Fibroblast of lung (primary cell): ENCODE data around the gene CBX8. TPM values are rescaled to one million over a fixed set of nuclear protein-coding genes. Genes with fewer than 3 reads are reported as not detected.
"Not testable (repeated sequence)": the region's sequence is repeated elsewhere in the genome, so short reads cannot be mapped to it uniquely, and the experiment has no call there.

Experiments
- DNase-seq, 2 donors: peaks; one replicate each; pipeline versions ENCODE4 v3.0.0 to v3.0.0-alpha.2; 2010; ENCODE audit warnings: low read depth in 2 of 2
- H2AFZ ChIP-seq: 2 replicates; pipeline ENCODE4 v1.5.1; 2012; ENCODE audit warnings: low read length, control low read depth, inconsistent platforms
- H3K27ac ChIP-seq: 2 replicates; pipeline ENCODE4 v1.5.1; 2011; ENCODE audit warnings: low read length, control low read depth; ENCODE audit not compliant: insufficient read depth
- H3K27me3 ChIP-seq: 2 replicates; pipeline ENCODE4 v1.5.1; 2011; ENCODE audit warnings: mild to moderate bottlenecking, low read length; ENCODE audit not compliant: control insufficient read depth, insufficient read depth
- H3K36me3 ChIP-seq: 2 replicates; pipeline ENCODE4 v1.5.1; 2011; ENCODE audit warnings: low read length; ENCODE audit not compliant: control insufficient read depth, insufficient read depth
- H3K4me1 ChIP-seq: 2 replicates; pipeline ENCODE4 v1.5.1; 2011; ENCODE audit warnings: low read length; ENCODE audit not compliant: control insufficient read depth, insufficient read depth; ENCODE audit errors: extremely low read depth
- H3K4me2 ChIP-seq: 2 replicates; pipeline ENCODE4 v1.5.1; 2011; ENCODE audit warnings: low read length, control low read depth; ENCODE audit not compliant: insufficient read depth; ENCODE audit errors: extremely low read depth
- H3K4me3 ChIP-seq, 4 experiments: fragments of 200-600 bp in 1 of 4; sonication (generic) in 1 of 4; replicated peaks in 1 of 4; 2 replicates each; pipeline ENCODE4 v1.5.1; 2011 to 2016; ENCODE audit warnings: low read length in 4 of 4, low read depth in 3 of 4, mild to moderate bottlenecking in 3 of 4, control low read depth in 2 of 4, inconsistent platforms in 1 of 4, mixed read lengths in 1 of 4; ENCODE audit not compliant: insufficient read depth in 1 of 4; ENCODE audit errors: control extremely low read depth in 1 of 4
- H3K79me2 ChIP-seq: 2 replicates; pipeline ENCODE4 v1.5.1; 2012; ENCODE audit warnings: mild to moderate bottlenecking, low read length, inconsistent platforms; ENCODE audit not compliant: control insufficient read depth, insufficient read depth
- H3K9ac ChIP-seq: 2 replicates; pipeline ENCODE4 v1.5.1; 2011; ENCODE audit warnings: mild to moderate bottlenecking, low read length, control low read depth; ENCODE audit not compliant: insufficient read depth
- H3K9me3 ChIP-seq: 2 replicates; pipeline ENCODE4 v1.5.1; 2012; ENCODE audit warnings: low read depth, low read length; ENCODE audit not compliant: control insufficient read depth, insufficient read depth
- H4K20me1 ChIP-seq: 2 replicates; pipeline ENCODE4 v1.5.1; 2011; ENCODE audit warnings: low read length; ENCODE audit not compliant: control insufficient read depth, insufficient read depth; ENCODE audit errors: extremely low read depth
- EZH2 ChIP-seq: IDR thresholded peaks from 2 replicates; pipeline ENCODE4 v1.5.1; 2012; ENCODE audit warnings: low read length, control low read depth, mild to moderate bottlenecking; ENCODE audit errors: missing control alignments
- polyA plus RNA-seq, 2 donors: library from polyadenylated mRNA; depleted of rRNA in 1 of 2; stranded (reverse) in 1 of 2; unstranded in 1 of 2; fragments of >200 nt; gene quantifications; 2 replicates each; pipeline ENCODE4 v1.2.1, GENCODE V29; 2011 to 2012; ENCODE audit warnings: missing spikeins in 1 of 2
- total RNA-seq: library from RNA; depleted of rRNA; stranded (reverse); fragments of >200 nt; gene quantifications from 2 replicates; pipeline ENCODE4 v1.2.1, GENCODE V29; 2014
- TF ChIP-seq, protein P1 (sequence below), 2 donors: IDR thresholded peaks in 1 of 2; conservative IDR thresholded peaks in 1 of 2; 1 replicate in 1 of 2; 2 replicates in 1 of 2; pipeline ENCODE4 v1.5.1; 2011 to 2012; ENCODE audit warnings: low read length in 2 of 2, control low read depth in 1 of 2, inconsistent platforms in 1 of 2, low read depth in 1 of 2, mild to moderate bottlenecking in 1 of 2

CBX8 gene
- total and polyA plus RNA-seq, 2 donors (not counting 1 experiment from before 2014, with no cell fraction given) = 0.19 to 4.0 TPM

DNA sequence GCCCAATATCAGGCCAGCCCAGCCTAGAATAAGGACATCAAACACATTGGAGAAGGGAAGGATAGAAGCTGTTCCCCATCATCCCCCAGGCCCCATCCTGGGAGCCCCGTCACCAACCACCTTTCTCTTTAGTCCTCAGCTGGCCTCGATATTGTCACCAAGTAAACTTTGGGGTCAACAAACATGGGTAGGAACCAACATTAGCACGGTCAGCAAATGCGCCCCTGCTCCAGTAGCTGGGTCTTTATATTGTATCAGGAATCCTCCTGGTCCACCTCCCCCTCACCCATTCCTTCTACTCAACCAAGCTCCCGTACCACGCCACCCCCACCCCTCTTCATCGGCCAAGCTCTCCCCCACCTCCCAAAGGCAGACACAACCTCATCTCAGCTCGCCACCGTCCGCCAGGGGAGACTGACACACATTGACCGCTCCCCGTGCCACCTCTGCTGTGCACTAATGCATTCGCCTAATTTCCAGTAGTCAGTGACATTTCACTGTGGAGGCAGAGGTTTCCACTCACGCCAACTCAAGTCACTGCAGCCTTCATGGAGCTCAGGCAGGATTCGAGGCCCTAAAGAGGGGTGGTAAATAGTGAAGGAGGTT is 39.6 kb downstream of the CBX8 start:
- no peak for TF ChIP-seq EZH2
- TF ChIP-seq, protein P1, sequence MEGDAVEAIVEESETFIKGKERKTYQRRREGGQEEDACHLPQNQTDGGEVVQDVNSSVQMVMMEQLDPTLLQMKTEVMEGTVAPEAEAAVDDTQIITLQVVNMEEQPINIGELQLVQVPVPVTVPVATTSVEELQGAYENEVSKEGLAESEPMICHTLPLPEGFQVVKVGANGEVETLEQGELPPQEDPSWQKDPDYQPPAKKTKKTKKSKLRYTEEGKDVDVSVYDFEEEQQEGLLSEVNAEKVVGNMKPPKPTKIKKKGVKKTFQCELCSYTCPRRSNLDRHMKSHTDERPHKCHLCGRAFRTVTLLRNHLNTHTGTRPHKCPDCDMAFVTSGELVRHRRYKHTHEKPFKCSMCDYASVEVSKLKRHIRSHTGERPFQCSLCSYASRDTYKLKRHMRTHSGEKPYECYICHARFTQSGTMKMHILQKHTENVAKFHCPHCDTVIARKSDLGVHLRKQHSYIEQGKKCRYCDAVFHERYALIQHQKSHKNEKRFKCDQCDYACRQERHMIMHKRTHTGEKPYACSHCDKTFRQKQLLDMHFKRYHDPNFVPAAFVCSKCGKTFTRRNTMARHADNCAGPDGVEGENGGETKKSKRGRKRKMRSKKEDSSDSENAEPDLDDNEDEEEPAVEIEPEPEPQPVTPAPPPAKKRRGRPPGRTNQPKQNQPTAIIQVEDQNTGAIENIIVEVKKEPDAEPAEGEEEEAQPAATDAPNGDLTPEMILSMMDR (conservative IDR thresholded peaks at IDR 0.05 in 1 of 2, IDR thresholded peaks at IDR 0.05 in 1 of 2; ENCODE audit: low read depth in 1 of 2, low read length in 2 of 2) = no peak
- Histone ChIP-seq H2AFZ (no peak overlapping the region), H3K9ac (no peak overlapping the region), H3K4me2 (no peak overlapping the region), H3K4me3 (no peak overlapping the region), H3K4me1 (no peaks in the 10 kb centered on the region), H3K27me3 (peaks cover 2% of the 10 kb centered on the region), H3K36me3 (no peaks in the 10 kb centered on the region), H4K20me1 (no peaks in the 10 kb centered on the region), H3K9me3 (no peaks in the 10 kb centered on the region), H3K27ac (no peak overlapping the region), H3K79me2 (no peaks in the 10 kb centered on the region)
- DNase-seq = no peak

DNA sequence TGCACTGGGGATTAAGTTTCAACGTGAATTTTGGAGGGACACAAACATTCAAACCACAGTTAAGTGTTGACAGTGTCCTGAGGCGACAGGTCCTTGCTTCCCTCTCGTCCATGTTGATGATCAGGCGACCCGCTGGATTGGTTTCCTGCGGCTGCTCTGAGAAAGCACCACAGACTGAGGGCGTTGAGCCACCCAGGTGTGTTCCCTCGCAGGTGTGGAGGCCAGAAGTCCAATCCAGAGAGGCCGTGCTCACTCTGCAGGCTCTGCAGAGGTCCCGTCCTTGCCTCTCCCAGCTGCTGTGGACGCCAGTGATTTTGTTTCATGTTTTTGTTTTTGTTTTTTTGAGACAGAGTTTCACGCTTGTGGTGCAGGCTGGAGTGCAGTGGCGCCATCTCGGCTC is 41.3 kb downstream of the CBX8 start:
- H3K27ac ChIP-seq = no peak overlapping the region
- no peak overlapping the region for H2AFZ ChIP-seq
- TF ChIP-seq, protein P1 (conservative IDR thresholded peaks at IDR 0.05 in 1 of 2, IDR thresholded peaks at IDR 0.05 in 1 of 2; ENCODE audit: low read depth in 1 of 2, low read length in 2 of 2) = no peak
- no peak for TF ChIP-seq EZH2
- H3K4me3 ChIP-seq = no peak overlapping the region
- H3K9me3 ChIP-seq = no peaks in the 10 kb centered on the region
- no peak overlapping the region for H3K4me2 ChIP-seq
- no peak overlapping the region for H3K9ac ChIP-seq
- no peaks in the 10 kb centered on the region for H4K20me1 ChIP-seq
- no peaks in the 10 kb centered on the region for H3K4me1 ChIP-seq
- H3K27me3 ChIP-seq = peaks cover 2% of the 10 kb centered on the region
- no peaks in the 10 kb centered on the region for H3K79me2 ChIP-seq
- no peaks in the 10 kb centered on the region for H3K36me3 ChIP-seq
- no peak for DNase-seq

DNA sequence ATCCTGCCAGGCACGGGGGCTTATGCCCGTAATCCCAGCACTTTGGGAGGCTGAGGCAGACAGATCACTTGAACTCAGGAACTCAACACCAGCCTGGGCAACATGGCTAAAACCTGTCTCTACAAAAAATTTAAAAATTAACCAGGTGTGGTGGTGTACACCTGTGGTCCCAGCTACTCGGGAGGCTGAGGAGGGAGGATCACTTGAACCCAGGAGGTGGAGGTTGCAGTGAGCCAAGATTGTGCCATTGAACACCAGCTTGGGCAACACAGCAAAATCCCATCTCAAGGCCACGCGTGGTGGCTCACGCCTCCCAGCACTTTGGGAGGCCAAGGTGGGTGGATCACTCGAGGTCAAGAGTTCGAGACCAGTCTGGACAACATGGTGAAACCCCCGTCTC is 42.0 kb downstream of the CBX8 start:
- not testable (repeated sequence) for H3K9ac ChIP-seq, DNase-seq, H3K27ac ChIP-seq, H3K4me3 ChIP-seq, H3K27me3 ChIP-seq, H3K79me2 ChIP-seq, H3K36me3 ChIP-seq, H3K4me2 ChIP-seq, H2AFZ ChIP-seq, H3K4me1 ChIP-seq, H3K9me3 ChIP-seq, H4K20me1 ChIP-seq
